Liver (tissue), 9 donors: Measurements from ENCODE around the gene TIGD2. TPM values are rescaled to one million over a fixed set of nuclear protein-coding genes. Genes with fewer than 3 reads are reported as not detected.

Experiments used
- DNase-seq: peaks from one replicate; pipeline ENCODE4 v3.0.0-alpha.2; 2017; ENCODE audit warnings: low spot score
- H3K27ac ChIP-seq, 2 donors: one replicate each; pipeline ENCODE4 v1.7.0; 2013; ENCODE audit warnings: inconsistent platforms in 2 of 2, low read length in 2 of 2, control low read depth in 1 of 2, low read depth in 1 of 2, mild to moderate bottlenecking in 1 of 2
- H3K27me3 ChIP-seq, 4 donors: one replicate each; pipeline versions ENCODE4 v1.6.1 to v1.7.0; 2013; ENCODE audit warnings: low read length in 3 of 4, inconsistent platforms in 1 of 4, mild to moderate bottlenecking in 1 of 4, moderate library complexity in 1 of 4; ENCODE audit not compliant: control insufficient read depth in 4 of 4, insufficient read depth in 4 of 4
- H3K36me3 ChIP-seq, 4 donors: one replicate each; pipeline versions ENCODE4 v1.6.1 to v1.7.0; 2013; ENCODE audit warnings: low read length in 3 of 4, mild to moderate bottlenecking in 3 of 4, low read depth in 1 of 4, moderate library complexity in 1 of 4; ENCODE audit not compliant: control insufficient read depth in 4 of 4, insufficient read depth in 3 of 4
- H3K4me1 ChIP-seq, 4 donors: one replicate each; pipeline versions ENCODE4 v1.6.1 to v1.7.0; 2013; ENCODE audit warnings: low read length in 3 of 4, mild to moderate bottlenecking in 3 of 4, moderate library complexity in 1 of 4; ENCODE audit not compliant: control insufficient read depth in 4 of 4, insufficient read depth in 4 of 4
- H3K4me3 ChIP-seq, 3 donors: one replicate each; pipeline versions ENCODE4 v1.6.1 to v1.7.0; 2013; ENCODE audit warnings: low read length in 3 of 3, control low read depth in 1 of 3, low read depth in 1 of 3, mild to moderate bottlenecking in 1 of 3
- H3K9ac ChIP-seq, 2 donors: one replicate each; pipeline ENCODE4 v1.7.0; 2013; ENCODE audit warnings: low read length in 2 of 2, mild to moderate bottlenecking in 2 of 2, moderate library complexity in 2 of 2, control low read depth in 1 of 2, low read depth in 1 of 2
- H3K9me3 ChIP-seq, 4 donors: one replicate each; pipeline versions ENCODE4 v1.6.1 to v1.7.0; 2013; ENCODE audit warnings: low read length in 3 of 4; ENCODE audit not compliant: control insufficient read depth in 4 of 4
- ATF3 ChIP-seq: IDR thresholded peaks from 2 replicates; pipeline ENCODE4 v1.6.1; 2016; ENCODE audit warnings: antibody characterized with exemption
- CTCF ChIP-seq: fragments of 150-350 bp; IDR thresholded peaks from 2 replicates; pipeline ENCODE4 v1.5.1; 2017; ENCODE audit warnings: improper control_type of control experiment, low read depth, low read length; ENCODE audit not compliant: missing input control
- EGR1 ChIP-seq, 2 donors: IDR thresholded peaks; 2 replicates each; pipeline ENCODE4 v1.6.1; 2016 to 2018; ENCODE audit warnings: antibody characterized with exemption in 2 of 2, low read depth in 2 of 2
- FOXA1 ChIP-seq: IDR thresholded peaks from 2 replicates; pipeline ENCODE4 v1.6.1; 2016; ENCODE audit warnings: antibody characterized with exemption
- FOXA2 ChIP-seq: IDR thresholded peaks from 2 replicates; pipeline ENCODE4 v1.6.1; 2016; ENCODE audit warnings: antibody characterized with exemption
- GABPA ChIP-seq, 2 donors: IDR thresholded peaks in 1 of 2; conservative IDR thresholded peaks in 1 of 2; 2 replicates each; pipeline ENCODE4 v1.6.1; 2016; ENCODE audit warnings: antibody characterized with exemption in 2 of 2, mild to moderate bottlenecking in 1 of 2, moderate library complexity in 1 of 2
- MAX ChIP-seq: IDR thresholded peaks from 2 replicates; pipeline ENCODE4 v1.6.1; 2016; ENCODE audit warnings: antibody characterized with exemption
- NR2F2 ChIP-seq: IDR thresholded peaks from 2 replicates; pipeline ENCODE4 v1.6.1; 2016; ENCODE audit warnings: antibody characterized with exemption
- RAD21 ChIP-seq, 2 donors: IDR thresholded peaks; 2 replicates each; pipeline ENCODE4 v1.6.1; 2016; ENCODE audit warnings: antibody characterized with exemption in 2 of 2, mild to moderate bottlenecking in 2 of 2
- REST ChIP-seq: IDR thresholded peaks from 2 replicates; pipeline ENCODE4 v1.6.1; 2016; ENCODE audit warnings: antibody characterized with exemption, mild to moderate bottlenecking
- RXRA ChIP-seq, 2 donors: IDR thresholded peaks; 2 replicates each; pipeline ENCODE4 v1.6.1; 2017 to 2018; ENCODE audit warnings: antibody characterized with exemption in 2 of 2, mild to moderate bottlenecking in 1 of 2
- SP1 ChIP-seq: IDR thresholded peaks from 2 replicates; pipeline ENCODE4 v1.6.1; 2018; ENCODE audit warnings: antibody characterized with exemption, mild to moderate bottlenecking
- TAF1 ChIP-seq: conservative IDR thresholded peaks from 2 replicates; pipeline ENCODE4 v1.6.1; 2016; ENCODE audit warnings: antibody characterized with exemption, mild to moderate bottlenecking
- YY1 ChIP-seq: IDR thresholded peaks from 2 replicates; pipeline ENCODE4 v1.6.1; 2016; ENCODE audit warnings: antibody characterized with exemption, mild to moderate bottlenecking
- ZBTB33 ChIP-seq: IDR thresholded peaks from 2 replicates; pipeline ENCODE4 v1.6.1; 2016; ENCODE audit warnings: antibody characterized with exemption
- WGBS: extraction: QIAGEN DNeasy Blood & Tissue Kit; methylation state at CpG from one replicate; pipeline ENCODE4 v1.1.7; 2013; 5-methylcytosine and 5-hydroxymethylcytosine counted together
- polyA plus RNA-seq, 2 donors: library from polyadenylated mRNA; stranded (reverse) in 1 of 2; unstranded in 1 of 2; fragments of 200-250 nt in 1 of 2; fragments of >200 nt in 1 of 2; fragmentation: Nextera tagmentation in 1 of 2; extraction: Ambion mirVana in 1 of 2; gene quantifications; one replicate each; pipeline versions ENCODE4 v1.2.1 to v1.2.3, GENCODE V29; 2013 to 2015
- total RNA-seq, 2 donors: library from RNA; depleted of rRNA; stranded (reverse); fragments of >200 nt; gene quantifications; one replicate each; pipeline ENCODE4 v1.2.3, GENCODE V29; 2014
- donor health status: healthy.
- donor health status: healthy.
- donor health status: healthy.
- donor health status: healthy.
- donor health status: healthy.

Gene TIGD2
- total and polyA plus RNA-seq, 4 donors = 6.4 to 21.7 (median 9.8) TPM

GRCh38 chr4:89157488-89158024 is 46.2 kb downstream of the TIGD2 start:
- H3K9ac ChIP-seq = no peak overlapping the region
- DNase-seq = no peak
- 90% methylated on average over 7 of the region's 7 CpGs for WGBS
- H3K27me3 ChIP-seq = no peaks in the 10 kb centered on the region
- no peak overlapping the region for H3K4me3 ChIP-seq
- no peaks in the 10 kb centered on the region for H3K4me1 ChIP-seq
- no peak for TF ChIP-seq EGR1 (IDR thresholded peaks at IDR 0.05; ENCODE audit: low read depth in 2 of 2)
- TF ChIP-seq YY1 = no peak
- TF ChIP-seq TAF1 = no peak
- TF ChIP-seq FOXA2 = no peak
- TF ChIP-seq ATF3 = no peak
- no peak for TF ChIP-seq MAX
- no peak overlapping the region for H3K27ac ChIP-seq
- no peaks in the 10 kb centered on the region for H3K9me3 ChIP-seq
- no peaks in the 10 kb centered on the region for H3K36me3 ChIP-seq

- peak overlapping the region in 1 of 2 donors; percentile 39 for H3K9ac ChIP-seq
- H3K27ac ChIP-seq = no peak overlapping the region
- no peaks in the 10 kb centered on the region for H3K27me3 ChIP-seq
- no peaks in the 10 kb centered on the region for H3K4me1 ChIP-seq
- no peaks in the 10 kb centered on the region for H3K9me3 ChIP-seq
- WGBS = 2% methylated on average over 2 of the region's 2 CpGs
- peak; percentile 71 for TF ChIP-seq YY1
- TF ChIP-seq TAF1 = no peak
- peak; percentile 10 for TF ChIP-seq FOXA2
- TF ChIP-seq CTCF = peak; percentile 84
- TF ChIP-seq RAD21 (IDR thresholded peaks at IDR 0.05) = peak; percentile 89 to 92
- H3K4me3 ChIP-seq = no peak overlapping the region
- DNase-seq = no peak
- H3K36me3 ChIP-seq = no peaks in the 10 kb centered on the region
Measured at GRCh38 chr4:89158884-89159503, 47.7 kb downstream of the TIGD2 start.

- Histone ChIP-seq H3K4me1 (no peaks in the 10 kb centered on the region), H3K9ac (no peak overlapping the region), H3K36me3 (no peaks in the 10 kb centered on the region), H3K27ac (no peak overlapping the region), H3K27me3 (no peaks in the 10 kb centered on the region), H3K4me3 (no peak overlapping the region), H3K9me3 (no peaks in the 10 kb centered on the region)
- WGBS = 73% methylated on average over 2 of the region's 2 CpGs
- no peak for DNase-seq
- TF ChIP-seq ZBTB33 (no peak), RAD21 (IDR thresholded peaks at IDR 0.05) (no peak), YY1 (no peak), FOXA1 (no peak), RXRA (IDR thresholded peaks at IDR 0.05) (no peak), GABPA (IDR thresholded peaks at IDR 0.05 in 1 of 2, conservative IDR thresholded peaks at IDR 0.05 in 1 of 2) (no peak), TAF1 (no peak), NR2F2 (no peak), FOXA2 (no peak), MAX (no peak), CTCF (no peak), SP1 (no peak), REST (no peak), EGR1 (IDR thresholded peaks at IDR 0.05; ENCODE audit: low read depth in 2 of 2) (no peak)
Measured at GRCh38 chr4:89160806-89161205, 49.5 kb downstream of the TIGD2 start.
